Hepatocyte (in vitro differentiated cells): ENCODE measurements around the gene MTA2.

Source experiments
- CTCF ChIP-seq: fragments of 200-600 bp; sonication (generic); IDR thresholded peaks from 2 replicates; pipeline ENCODE4 v1.5.1; 2016; ENCODE audit warnings: antibody characterized with exemption, mild to moderate bottlenecking; ENCODE audit not compliant: poor library complexity
- EZH2 ChIP-seq: fragments of 200-600 bp; sonication (generic); IDR thresholded peaks from 2 replicates; pipeline ENCODE4 v1.6.1; 2016; ENCODE audit warnings: antibody characterized with exemption, mild to moderate bottlenecking, borderline replicate concordance

DNA sequence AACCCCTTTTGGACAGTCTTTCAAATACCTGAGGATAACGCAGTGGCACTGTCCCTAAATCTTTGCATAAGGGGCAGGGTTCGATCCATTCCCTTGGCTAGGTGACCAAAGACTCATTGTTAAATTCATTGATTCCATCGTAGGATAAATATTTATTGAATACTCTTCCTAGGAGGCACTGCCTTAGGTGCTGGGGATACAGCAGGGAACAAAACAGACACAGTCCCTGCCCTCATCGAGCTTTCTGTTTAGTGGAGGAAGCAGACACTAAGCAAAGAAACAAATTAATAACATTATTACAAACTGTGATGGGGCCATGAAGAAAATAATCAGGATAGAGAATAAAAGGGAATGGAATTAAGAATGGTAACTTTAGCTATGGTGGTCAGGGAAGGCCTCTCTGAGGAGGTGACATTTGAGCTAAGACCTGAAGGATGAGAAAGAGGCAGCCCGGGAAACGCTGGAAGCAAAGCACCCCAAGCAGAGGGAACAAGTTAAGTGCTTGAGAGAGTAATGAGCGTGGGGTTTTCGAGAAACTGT lies 19.4 kb upstream of the MTA2 start:
- TF ChIP-seq CTCF = no peak
- TF ChIP-seq EZH2 = no peak
